ENCODE measurements around the gene SELENON. TPM values are rescaled to one million over a fixed set of nuclear protein-coding genes. Genes with fewer than 3 reads are reported as not detected.

The SELENON gene
- total and polyA plus RNA-seq, 12 donors: 8.7 to 105 (median 67.8) TPM

DNA sequence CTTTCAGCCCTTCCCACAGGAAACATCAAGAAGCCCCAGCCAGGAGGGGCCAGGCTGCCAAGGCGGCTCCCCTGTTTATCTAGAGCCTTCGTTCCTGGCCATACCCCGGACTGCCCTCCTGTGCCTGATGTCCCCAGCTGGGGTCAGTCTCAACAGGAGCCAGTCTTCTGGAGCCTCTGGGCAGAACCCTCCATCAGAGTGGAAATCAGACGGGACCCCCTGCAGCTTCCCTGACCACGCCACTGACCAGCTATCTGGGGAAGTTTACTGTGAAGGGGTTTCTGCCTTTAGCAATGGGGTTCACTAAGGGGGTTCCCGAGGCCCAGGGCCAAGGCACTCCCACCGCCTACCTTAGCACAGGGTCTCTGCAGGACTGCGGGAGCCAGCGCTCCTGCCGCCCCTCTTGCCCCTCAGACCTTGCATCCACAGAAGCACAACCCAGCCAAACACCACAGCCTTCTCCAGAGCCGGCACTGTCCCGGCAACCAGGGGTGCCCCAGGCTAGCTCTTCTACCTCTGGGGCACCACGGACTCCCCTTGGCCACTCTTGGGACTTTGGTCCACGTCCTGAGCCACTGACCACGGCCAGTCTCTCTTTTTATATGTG is 16.2 kb downstream of the SELENON start:
- peak in 4 of 7 donors; percentile 15 to 53 (median 23) for DNase-seq
- no peaks in the 10 kb centered on the region for H3K9me3 ChIP-seq (replicated peaks in 1 of 3)
- no peaks in the 10 kb centered on the region for H3K27me3 ChIP-seq
- intact Hi-C loops (cut with DNase I): no loop called here
- peaks cover 0 to 35% of the 10 kb centered on the region in 2 donors for H3K36me3 ChIP-seq (replicated peaks in 1 of 2)
- H3K4me1 ChIP-seq (replicated peaks in 1 of 2): peaks cover 5 to 18% of the 10 kb centered on the region in 2 donors
- TF ChIP-seq POLR2A (IDR thresholded peaks at IDR 0.05): no peak
- TF ChIP-seq, protein P1, sequence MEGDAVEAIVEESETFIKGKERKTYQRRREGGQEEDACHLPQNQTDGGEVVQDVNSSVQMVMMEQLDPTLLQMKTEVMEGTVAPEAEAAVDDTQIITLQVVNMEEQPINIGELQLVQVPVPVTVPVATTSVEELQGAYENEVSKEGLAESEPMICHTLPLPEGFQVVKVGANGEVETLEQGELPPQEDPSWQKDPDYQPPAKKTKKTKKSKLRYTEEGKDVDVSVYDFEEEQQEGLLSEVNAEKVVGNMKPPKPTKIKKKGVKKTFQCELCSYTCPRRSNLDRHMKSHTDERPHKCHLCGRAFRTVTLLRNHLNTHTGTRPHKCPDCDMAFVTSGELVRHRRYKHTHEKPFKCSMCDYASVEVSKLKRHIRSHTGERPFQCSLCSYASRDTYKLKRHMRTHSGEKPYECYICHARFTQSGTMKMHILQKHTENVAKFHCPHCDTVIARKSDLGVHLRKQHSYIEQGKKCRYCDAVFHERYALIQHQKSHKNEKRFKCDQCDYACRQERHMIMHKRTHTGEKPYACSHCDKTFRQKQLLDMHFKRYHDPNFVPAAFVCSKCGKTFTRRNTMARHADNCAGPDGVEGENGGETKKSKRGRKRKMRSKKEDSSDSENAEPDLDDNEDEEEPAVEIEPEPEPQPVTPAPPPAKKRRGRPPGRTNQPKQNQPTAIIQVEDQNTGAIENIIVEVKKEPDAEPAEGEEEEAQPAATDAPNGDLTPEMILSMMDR (IDR thresholded peaks at IDR 0.05): no peak
- no peak overlapping the region for H3K27ac ChIP-seq
- H3K4me3 ChIP-seq: no peak overlapping the region
- 89 to 94% (median 91%) methylated on average over 11 to 15 of the region's 15 CpGs for WGBS, 4 donors

DNA sequence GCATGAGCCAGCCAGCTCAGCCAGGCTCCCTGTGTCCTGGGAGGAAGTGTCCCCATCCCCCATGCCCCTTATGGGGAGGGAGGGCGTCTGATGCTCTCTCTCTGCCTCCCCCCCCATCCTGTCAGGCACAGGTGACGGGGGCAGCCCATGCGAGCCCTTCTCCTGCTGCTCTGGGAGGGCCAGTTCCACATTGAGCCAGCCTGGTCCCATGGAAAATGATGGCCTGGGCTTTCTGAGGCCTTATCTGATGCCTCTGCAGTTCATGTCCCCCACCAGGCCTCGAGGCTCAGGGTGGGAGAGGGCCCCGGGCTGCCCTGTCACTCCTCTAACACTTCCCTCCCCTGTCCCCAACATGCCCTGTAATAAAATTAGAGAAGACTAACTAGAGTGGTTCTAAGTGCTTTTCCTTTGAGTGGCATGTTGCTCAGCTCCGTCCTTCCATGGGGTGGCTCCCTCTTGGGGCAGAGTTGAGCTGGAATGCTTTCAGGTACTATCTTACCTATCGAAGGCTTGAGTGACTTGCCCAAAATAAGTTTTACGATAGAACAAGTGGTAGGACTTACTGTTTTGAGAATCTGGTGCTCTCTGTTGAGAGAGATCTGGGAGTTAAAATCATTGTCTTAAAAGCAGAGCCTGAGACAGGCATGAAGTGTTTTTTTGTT is 18.0 kb downstream of the SELENON start:
- no peaks in the 10 kb centered on the region for H3K9me3 ChIP-seq (replicated peaks in 1 of 3)
- H3K4me1 ChIP-seq (replicated peaks in 1 of 2): peaks cover 20 to 35% of the 10 kb centered on the region in 2 donors
- no peak overlapping the region for H3K4me3 ChIP-seq
- no peak for TF ChIP-seq POLR2A (IDR thresholded peaks at IDR 0.05)
- TF ChIP-seq, protein P1 (IDR thresholded peaks at IDR 0.05): no peak
- H3K27ac ChIP-seq: peak overlapping the region in 3 of 5 donors; percentile 19 to 93 (median 43)
- H3K36me3 ChIP-seq (replicated peaks in 1 of 2): peaks cover 0 to 26% of the 10 kb centered on the region in 2 donors
- peak in 2 of 7 donors; percentile 21 to 56 for DNase-seq
- WGBS, 4 donors: 34 to 54% (median 50%) methylated on average over 5 to 8 of the region's 8 CpGs
- no peaks in the 10 kb centered on the region for H3K27me3 ChIP-seq
- intact Hi-C loops (cut with DNase I): no loop called here

GRCh38 chr1:25818569-25818968 is 18.6 kb downstream of the SELENON start:
- 48 to 64% (median 52%) methylated on average over 6 of the region's 6 CpGs for WGBS, 4 donors
- H3K4me3 ChIP-seq: peak overlapping the region in 1 of 4 donors; percentile 74
- peak overlapping the region in 3 of 5 donors; percentile 19 to 93 (median 43) for H3K27ac ChIP-seq
- H3K9me3 ChIP-seq (replicated peaks in 1 of 3): no peaks in the 10 kb centered on the region
- H3K4me1 ChIP-seq (replicated peaks in 1 of 2): peaks cover 23 to 41% of the 10 kb centered on the region in 2 donors
- H3K27me3 ChIP-seq: no peaks in the 10 kb centered on the region
- peaks cover 0 to 25% of the 10 kb centered on the region in 2 donors for H3K36me3 ChIP-seq (replicated peaks in 1 of 2)
- peak in 2 of 7 donors; percentile 27 to 64 for DNase-seq
- no peak for TF ChIP-seq POLR2A (IDR thresholded peaks at IDR 0.05)
- TF ChIP-seq, protein P1 (IDR thresholded peaks at IDR 0.05): no peak
- intact Hi-C loops (cut with DNase I): no loop called here

DNA sequence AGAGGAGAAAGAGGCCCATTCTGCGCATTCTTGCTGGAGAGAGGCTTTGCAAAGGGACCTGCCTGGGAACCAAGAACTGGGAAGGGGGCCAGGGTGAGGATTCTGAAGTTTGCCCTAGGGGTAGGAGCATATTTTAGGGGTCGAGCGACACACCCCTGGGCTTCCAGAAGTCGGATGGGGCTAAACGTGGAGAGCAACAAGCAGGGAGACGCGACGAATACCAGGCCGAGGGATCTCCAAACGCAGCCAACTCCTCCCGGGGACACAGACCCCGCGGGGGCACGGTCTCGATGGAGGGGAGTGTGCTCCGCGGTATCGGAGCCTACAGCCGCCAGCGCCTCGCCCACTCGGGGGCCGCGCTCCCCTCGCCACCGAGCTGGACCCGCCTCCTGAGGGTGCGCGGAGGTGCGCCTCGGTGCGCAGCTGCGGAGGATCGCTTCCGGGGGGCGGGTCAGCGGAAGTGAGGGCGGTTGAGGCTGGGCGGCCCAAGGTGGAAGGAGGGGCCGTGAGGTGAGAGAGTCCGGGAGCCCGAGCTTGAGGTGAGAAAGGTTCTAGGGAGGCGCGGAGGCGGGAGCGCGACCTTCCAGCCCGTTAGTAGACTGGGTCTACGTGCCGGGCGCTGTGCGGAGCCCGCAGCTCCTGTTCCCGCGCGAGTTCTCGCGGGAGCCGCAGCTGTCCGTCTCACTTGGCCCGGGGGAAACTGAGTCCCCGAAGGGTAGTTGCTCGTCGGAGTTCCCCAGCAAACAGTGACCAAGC is 19.7 kb downstream of the SELENON start, which contains the start of gene MTFR1L:
Gene MTFR1L (plus strand): TSS at position 464 of the 756 bp plus-strand sequence. CDS start 3,151 bp downstream, outside the sequence.
- TF ChIP-seq POLR2A (IDR thresholded peaks at IDR 0.05): peak; percentile 17 to 92
- TF ChIP-seq, protein P1 (IDR thresholded peaks at IDR 0.05): no peak
- Histone ChIP-seq H3K4me3 (peak within 1 kb of the TSS; percentile 26 to 99 (median 82)), H3K9me3 (replicated peaks in 1 of 3) (no peaks in the 10 kb centered on the region), H3K4me1 (replicated peaks in 1 of 2) (peaks cover 29 to 51% of the 10 kb centered on the region in 2 donors), H3K27me3 (no peaks in the 10 kb centered on the region), H3K27ac (peak within 1 kb of the TSS; percentile 92 to 98 (median 93)), H3K36me3 (replicated peaks in 1 of 2) (peaks cover 0 to 22% of the 10 kb centered on the region in 2 donors)
- WGBS, 4 donors: 1 to 4% (median 1%) methylated on average over 4 to 64 of the region's 64 CpGs
- intact Hi-C loops (cut with DNase I): loop anchor here (5.0 to 10.0 kb wide), 3 partner anchors 43 to 175 kb away; partner anchors contain the start of gene PAFAH2 (in 1 of the 2)
- peak; percentile 90 to 94 (median 91) for DNase-seq

All from adrenal gland (tissue), 12 donors.